ENCODE results near the gene EDIL3.
A peak's percentile ranks its signal among the peaks of the same experiment; 100 is the strongest.

DNA sequence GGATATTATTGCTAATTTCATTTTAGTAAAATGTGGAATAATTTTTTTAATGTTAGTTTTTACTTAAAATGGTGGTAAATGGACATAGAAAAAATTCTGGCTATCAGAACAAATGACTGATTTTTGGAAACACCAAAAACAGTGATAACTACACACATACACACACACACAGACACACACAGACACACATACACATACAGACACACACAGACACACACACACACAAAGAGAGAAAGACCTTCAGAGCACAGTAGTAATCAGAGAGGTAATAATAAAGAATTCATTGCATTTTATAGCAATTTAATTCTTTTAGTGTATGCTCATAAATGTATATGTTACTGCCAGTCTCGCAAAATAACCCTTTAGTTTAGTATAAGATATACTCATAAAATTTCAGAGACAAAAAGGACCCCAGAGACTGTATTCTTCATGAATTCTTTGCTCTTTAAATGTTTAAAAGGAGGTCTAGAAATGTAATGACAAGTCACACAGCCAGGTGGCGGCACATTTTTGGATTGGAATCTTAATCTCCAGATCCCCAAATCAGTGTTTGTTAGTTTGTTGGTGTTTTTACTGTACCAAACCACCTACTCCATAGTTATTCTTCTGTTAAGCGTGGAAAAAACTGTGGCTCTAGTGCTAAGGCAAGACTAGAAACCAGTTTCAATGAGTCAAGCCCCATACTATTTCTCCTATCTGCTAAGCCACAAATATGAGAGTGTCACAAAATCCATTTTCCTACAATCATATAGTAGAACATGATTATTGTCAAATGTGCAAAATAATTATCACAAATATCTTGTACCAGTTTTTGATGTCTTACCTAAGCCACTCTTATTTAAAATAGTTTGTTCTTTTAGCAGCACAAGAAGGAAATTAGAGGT is 109.9 kb downstream of the EDIL3 start:
- TF ChIP-seq, protein P1, sequence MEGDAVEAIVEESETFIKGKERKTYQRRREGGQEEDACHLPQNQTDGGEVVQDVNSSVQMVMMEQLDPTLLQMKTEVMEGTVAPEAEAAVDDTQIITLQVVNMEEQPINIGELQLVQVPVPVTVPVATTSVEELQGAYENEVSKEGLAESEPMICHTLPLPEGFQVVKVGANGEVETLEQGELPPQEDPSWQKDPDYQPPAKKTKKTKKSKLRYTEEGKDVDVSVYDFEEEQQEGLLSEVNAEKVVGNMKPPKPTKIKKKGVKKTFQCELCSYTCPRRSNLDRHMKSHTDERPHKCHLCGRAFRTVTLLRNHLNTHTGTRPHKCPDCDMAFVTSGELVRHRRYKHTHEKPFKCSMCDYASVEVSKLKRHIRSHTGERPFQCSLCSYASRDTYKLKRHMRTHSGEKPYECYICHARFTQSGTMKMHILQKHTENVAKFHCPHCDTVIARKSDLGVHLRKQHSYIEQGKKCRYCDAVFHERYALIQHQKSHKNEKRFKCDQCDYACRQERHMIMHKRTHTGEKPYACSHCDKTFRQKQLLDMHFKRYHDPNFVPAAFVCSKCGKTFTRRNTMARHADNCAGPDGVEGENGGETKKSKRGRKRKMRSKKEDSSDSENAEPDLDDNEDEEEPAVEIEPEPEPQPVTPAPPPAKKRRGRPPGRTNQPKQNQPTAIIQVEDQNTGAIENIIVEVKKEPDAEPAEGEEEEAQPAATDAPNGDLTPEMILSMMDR (IDR thresholded peaks at IDR 0.05; ENCODE audit: low read depth, low read length, poor library complexity, severe bottlenecking), result peak; percentile 64
- no peak for TF ChIP-seq EZH2phosphoT487 (IDR thresholded peaks at IDR 0.05; ENCODE audit: borderline replicate concordance, low read length)

Measured in DOHH2 (cell line).